HT1080 (cell line): ENCODE data around the gene IGDCC3. TPM values are rescaled to one million over a fixed set of nuclear protein-coding genes. Genes with fewer than 3 reads are reported as not detected.

ENCODE experiments used
- DNase-seq: peaks from one replicate; pipeline ENCODE4 v3.0.0-alpha.2; 2015; ENCODE audit warnings: low read depth
- total RNA-seq: library from RNA; depleted of rRNA; stranded (reverse); fragments of >200 nt; shearing (Covaris generic); gene quantifications from 2 replicates; pipeline ENCODE4 v1.2.3, GENCODE V29; 2014

IGDCC3 gene
- total RNA-seq, 1 experiment from 2014 or later = 0.19 TPM

- no peak for DNase-seq
These were observed 10.7 kb upstream of the IGDCC3 start for GRCh38 chr15:65388306-65389080.

DNA sequence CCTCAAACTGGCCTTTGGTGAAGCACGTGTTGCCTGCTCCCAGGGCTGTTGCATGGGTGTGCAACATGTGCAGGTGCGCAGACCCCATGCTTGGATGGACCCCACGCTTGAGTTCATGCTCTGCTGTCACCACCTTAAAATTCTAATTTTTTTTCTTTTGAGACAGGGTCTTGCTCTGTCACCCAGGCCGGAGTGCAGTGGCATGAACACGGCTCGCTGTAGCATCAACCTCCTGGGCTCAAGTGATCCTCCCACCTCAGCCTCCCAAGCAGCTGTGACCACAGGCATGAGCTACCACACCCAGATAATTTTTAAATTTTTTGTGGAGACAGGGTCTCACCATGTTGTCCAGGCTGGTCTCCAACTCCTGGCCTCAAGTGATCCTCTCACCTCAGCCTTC lies 9.1 kb upstream of the IGDCC3 start:
- no peak for DNase-seq

- no peak for DNase-seq
These were observed 8.6 kb upstream of the IGDCC3 start for GRCh38 chr15:65386376-65386775.

DNA sequence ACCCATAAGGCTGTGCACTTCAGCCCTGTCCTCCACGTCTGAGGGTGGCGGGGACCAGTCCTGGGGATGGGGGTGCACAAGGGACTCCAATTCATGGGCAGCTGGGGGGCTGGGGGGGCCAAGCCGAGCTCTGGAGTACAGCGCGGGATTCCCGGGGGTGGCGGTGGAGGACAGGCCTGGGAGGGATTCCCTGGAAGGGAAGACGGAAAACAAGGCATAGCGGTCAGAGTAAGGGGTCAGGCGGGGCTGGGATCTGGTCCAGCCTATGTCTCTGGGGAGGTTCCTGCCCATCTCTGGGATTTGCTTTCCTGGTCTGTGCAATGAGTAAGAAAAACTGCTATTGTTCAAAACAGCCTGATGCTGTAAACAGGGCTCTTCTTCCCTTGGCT lies 8.1 kb upstream of the IGDCC3 start:
- no peak for DNase-seq

DNA sequence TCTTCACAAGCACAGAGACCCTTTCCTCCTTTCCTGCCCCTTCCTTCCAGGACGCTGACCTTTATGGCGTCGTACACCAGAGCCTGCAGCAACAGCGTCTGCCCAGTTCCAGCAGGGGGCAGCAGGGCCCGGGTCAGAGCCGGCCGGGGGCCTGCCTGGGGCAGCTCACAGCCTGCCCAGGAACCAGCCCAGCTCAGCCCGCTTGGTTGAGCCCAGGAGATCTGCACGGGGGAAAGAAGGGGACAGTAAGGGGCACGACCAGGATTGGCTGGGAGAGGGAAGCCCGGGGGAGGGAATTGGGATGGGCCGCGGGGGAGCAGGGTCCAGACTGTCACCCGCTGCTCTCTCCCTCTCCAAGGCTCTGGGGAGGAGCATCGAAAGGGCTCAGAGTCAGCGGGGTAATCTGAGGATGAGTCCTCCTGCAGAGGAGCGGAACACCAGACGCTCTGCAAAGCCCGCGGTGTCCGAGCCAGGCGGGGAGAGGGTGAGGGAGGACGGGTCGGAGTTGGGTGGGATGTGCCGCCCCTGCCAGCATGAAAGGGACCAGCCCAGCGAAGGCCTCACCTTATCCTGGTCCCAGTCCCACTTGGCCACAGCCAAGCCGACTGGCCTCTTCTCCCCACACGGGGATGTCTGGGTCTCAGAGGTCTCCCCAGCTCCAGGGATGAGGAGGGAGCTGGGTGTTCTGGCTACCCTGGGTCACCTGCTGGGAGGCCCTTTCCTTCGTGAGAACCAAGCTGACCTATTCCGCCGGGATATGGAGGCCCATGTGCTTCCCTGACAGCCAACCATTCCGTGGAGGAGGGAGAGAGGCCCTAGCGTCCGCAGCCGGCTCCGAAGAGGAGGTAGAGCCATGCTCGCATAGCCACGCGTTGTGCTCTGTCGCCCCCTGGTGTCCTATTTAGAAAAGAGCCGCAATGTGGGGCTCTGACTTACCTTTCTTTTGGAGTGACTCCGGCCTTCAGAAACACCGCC lies 7.4 kb upstream of the IGDCC3 start:
- DNase-seq = peak; percentile 75

GRCh38 chr15:65384505-65384894 lies 6.7 kb upstream of the IGDCC3 start:
- no peak for DNase-seq

DNA sequence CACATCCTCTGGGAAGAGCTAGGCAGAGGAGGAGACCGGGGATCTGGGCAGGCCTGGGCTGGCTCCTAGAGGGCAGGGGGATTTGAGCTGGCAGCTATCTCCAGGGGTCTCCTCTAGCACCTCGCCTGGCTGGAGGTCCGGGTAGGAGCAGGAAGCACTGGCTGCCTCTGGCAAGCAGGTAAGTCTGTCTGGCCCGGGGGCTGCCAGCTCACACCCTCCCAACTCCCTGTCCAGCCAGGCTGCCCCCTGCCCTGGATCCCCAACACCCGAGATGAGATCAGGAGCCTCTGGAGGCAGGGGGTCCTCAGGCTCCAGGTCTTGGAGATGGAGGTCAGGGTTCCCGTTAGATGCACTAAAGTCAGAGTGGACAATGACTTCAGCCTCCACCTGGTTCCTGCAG lies 6.2 kb upstream of the IGDCC3 start:
- no peak for DNase-seq

- DNase-seq = no peak
These were observed 5.7 kb upstream of the IGDCC3 start for GRCh38 chr15:65383456-65383855.

- no peak for DNase-seq
These were observed 5.1 kb upstream of the IGDCC3 start for GRCh38 chr15:65382921-65383320.

- DNase-seq = no peak
These were observed 4.3 kb upstream of the IGDCC3 start for GRCh38 chr15:65382146-65382491.

- DNase-seq = no peak
These were observed 3.8 kb upstream of the IGDCC3 start for GRCh38 chr15:65381445-65382145.

- DNase-seq = no peak
These were observed 2.2 kb upstream of the IGDCC3 start for GRCh38 chr15:65379986-65380385.

DNA sequence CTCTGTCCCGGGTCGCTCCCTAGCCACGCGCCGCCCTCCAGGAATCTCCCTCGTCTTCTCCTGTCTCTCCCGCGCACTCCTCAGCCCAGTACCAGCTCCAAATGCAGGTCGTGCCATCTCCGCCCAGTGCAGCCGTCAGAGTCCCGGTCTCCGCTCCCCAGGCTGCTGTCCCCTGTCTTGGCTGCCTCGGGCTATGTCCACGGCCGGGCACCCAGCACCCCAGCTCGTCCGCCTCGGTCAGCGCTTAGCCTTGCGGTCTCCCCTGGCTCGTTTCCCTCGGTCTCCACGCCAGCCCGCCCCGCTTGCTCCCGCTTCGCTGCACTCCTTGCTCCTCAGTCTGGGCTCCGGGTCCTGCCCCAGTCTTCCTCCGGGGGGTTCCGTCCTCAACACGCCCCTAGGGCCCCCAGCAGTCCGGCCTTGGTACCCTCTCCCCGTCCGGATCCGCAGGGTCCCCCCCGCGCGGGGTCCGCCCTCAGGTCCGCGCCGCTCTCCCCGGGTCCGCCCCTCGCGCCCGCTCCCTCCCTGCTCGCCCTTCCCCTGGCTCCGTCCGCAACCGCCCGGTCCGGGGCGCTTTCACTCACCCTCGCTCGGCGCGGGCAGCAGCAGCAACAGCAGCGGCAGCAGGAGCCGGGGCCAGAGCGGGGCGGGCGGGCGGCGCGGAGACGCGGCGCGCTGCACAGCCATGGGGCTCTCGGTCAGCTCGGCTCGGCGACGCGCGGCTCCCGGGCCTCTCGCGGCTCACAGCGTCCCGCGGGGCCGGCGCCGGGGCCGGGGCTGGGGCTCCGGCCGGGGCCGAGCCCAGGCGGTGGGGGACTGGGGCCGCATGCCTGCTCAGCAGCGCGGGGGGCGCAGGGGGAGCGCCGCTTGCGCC lies 462 bp downstream of the IGDCC3 start:
- no peak for DNase-seq

- DNase-seq = no peak
These were observed 1.1 kb downstream of the IGDCC3 start for GRCh38 chr15:65376767-65377104.

- no peak for DNase-seq
These were observed 1.8 kb downstream of the IGDCC3 start for GRCh38 chr15:65375871-65376607.

DNA sequence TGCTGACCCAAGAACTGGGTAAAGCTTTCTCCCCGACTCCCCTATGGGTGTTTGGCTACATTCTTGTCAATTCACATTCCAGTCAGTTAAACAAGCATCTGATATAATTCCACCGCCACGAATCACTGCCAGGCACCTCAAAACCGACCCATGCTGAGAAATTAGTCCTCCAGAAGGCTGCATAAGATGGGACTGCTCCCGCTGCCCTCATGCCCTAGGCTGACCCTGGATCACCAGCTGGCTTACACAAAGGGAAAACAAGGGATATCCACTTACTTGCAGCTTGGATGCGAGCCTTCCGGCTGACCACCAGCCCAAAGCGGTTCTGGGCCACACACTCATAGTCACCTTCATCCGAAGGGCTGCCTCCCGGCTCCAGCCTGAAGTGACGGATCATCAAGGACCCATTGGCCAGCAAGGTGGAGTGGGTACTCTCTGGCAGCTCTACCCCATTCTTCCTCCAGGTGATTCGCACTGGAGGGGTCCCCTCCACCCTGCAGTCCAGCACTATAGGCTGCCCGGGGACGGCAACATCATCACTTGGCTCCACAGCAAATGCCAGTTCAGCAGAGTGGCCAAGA lies 2.9 kb downstream of the IGDCC3 start:
- DNase-seq = no peak

DNA sequence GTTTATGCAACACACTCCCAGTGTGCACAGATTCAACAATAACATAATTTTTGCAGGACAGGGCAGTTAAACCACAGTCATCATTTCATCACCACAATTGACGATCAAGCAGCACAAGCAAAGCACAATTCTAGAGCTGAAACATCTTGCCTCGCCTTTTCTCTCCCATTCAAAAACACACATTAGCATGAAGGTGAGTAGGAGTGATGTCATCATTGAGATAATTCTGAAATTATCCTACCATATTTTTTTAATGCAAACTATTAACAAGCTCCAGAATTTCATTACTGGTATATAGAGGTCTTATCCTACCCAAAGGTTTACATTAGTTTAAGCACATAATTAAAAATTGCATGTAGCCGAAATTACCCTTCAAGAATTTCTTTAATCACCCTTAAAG lies 3.5 kb downstream of the IGDCC3 start:
- no peak for DNase-seq

DNA sequence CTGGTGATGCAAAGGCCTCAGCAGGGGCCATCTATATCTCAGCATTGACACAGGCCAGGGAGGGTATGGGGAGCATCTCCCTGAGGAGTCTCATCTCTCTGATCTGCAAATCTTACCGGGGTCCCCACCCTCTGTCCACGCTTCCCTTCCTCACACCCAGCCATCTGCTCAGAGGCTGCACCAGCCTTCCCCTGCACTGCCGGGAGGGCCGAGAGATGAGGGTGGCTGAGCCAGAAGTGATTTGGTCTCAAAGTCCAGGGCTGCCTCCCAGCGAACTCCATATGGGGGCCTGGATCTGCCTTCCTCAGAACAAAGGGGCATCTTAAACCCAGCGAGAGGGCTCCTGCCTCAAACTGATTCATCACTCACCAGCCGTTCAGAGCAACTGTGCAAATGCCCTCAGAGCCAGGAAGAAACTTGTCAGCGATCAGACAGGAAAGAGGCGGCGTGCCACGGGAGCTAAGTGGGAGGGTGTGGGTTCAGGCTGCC lies 4.6 kb downstream of the IGDCC3 start:
- no peak for DNase-seq

- DNase-seq = no peak
These were observed 5.1 kb downstream of the IGDCC3 start for GRCh38 chr15:65372787-65373067.
